Activated naive CD4-positive, alpha-beta T cell treated with anti-CD3 and anti-CD28 coated beads, Interleukin-2, amount 50 U/mL, for 72 hours (primary cell): ENCODE results near the gene TBC1D22B. TPM values are rescaled to one million over a fixed set of nuclear protein-coding genes. Genes with fewer than 3 reads are reported as not detected.
"Not testable (repeated sequence)": the region's sequence is repeated elsewhere in the genome, so short reads cannot be mapped to it uniquely, and the experiment has no call there.

ENCODE experiments used
- ATAC-seq, 2 donors: fragments of 150-1000 bp; cut with Tn5 transposase; 2 replicates each; pipeline ENCODE4 v1.10.0; 2021; ENCODE audit warnings: mild to moderate bottlenecking in 2 of 2, moderate library complexity in 2 of 2
- DNase-seq, 2 donors: peaks; one replicate each; pipeline ENCODE4 v3.0.0; 2021 to 2022; ENCODE audit warnings: low spot score in 2 of 2
- H3K27ac Mint-ChIP-seq, 2 donors: one replicate each; pipeline ENCODE4 v1.8.0; 2022; ENCODE audit warnings: mild to moderate bottlenecking in 2 of 2, mixed read lengths in 2 of 2
- H3K36me3 Mint-ChIP-seq, 2 donors: one replicate each; pipeline ENCODE4 v1.8.0; 2022; ENCODE audit warnings: mixed read lengths in 2 of 2
- H3K9me3 Mint-ChIP-seq, 2 donors: one replicate each; pipeline ENCODE4 v1.8.0; 2022; ENCODE audit warnings: mixed read lengths in 2 of 2
- total RNA-seq, 2 donors: library from RNA; stranded (reverse); gene quantifications; one replicate each; pipeline ENCODE4 v1.2.3, GENCODE V29; 2022

The TBC1D22B gene
- total RNA-seq, 2 donors from 2014 or later = 15.6 to 19.4 TPM

DNA sequence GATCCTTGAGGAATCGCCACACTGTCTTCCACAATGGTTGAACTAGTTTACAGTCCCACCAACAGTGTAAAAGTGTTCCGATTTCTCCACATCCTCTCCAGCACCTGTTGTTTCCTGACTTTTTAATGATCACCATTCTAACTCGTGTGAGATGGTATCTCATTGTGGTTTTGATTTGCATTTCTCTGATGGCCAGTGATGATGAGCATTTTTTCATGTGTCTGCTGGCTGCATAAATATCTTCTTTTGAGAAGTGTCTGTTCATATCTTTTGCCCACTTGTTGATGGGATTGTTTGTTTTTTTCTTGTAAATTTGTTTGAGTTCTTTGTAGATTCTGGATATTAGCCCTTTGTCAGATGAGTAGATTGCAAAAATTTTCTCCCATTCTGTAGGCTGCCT, 88.2 kb downstream of the TBC1D22B start:
- not testable (repeated sequence) for ATAC-seq, DNase-seq, H3K27ac Mint-ChIP-seq, H3K9me3 Mint-ChIP-seq, H3K36me3 Mint-ChIP-seq

DNA sequence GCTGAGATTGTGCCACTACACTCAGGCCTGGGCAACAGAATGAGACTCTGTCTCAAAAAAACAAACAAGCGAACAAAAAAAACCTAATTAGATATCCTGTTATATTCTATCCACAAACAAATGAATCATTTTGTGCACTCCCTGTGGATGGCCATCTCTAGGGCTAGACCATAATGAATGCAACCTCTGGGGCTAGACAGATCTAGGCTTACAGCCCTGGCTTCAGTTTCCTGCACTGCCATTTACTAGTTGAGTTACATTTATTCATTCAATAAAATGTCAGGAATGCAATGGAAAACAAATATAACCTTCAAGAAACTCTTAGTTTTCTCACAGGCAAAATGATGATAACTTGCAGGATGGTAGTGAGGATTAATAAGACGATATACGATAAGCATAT, 89.6 kb downstream of the TBC1D22B start:
- Mint-ChIP-seq H3K9me3 (no peaks in the 10 kb centered on the region), H3K27ac (no peak overlapping the region), H3K36me3 (no peaks in the 10 kb centered on the region)
- DNase-seq (no peak), ATAC-seq (no peak)

DNA sequence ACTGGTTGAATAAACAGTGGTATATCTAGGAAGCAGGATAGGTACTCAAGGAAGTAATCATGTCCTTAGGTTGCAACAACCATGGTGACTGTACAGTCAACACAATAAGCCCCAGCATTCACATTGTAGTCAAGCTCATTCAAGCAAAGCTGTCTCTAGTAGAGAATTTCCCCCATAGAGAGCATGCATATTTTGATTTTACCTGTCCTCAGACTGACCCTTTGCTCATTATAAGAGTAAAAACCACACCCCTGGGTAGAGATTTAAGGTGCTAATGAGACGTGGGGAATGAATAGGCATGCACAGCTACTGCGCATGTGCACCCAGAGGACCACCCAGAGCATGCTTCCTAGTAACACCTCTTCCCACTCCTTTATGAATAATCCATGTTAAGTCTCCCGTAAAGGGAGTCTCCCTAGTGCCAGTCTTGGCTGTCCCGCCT, 90.1 kb downstream of the TBC1D22B start:
- Mint-ChIP-seq H3K9me3 (no peaks in the 10 kb centered on the region), H3K36me3 (no peaks in the 10 kb centered on the region), H3K27ac (no peak overlapping the region)
- DNase-seq (no peak), ATAC-seq (no peak)

DNA sequence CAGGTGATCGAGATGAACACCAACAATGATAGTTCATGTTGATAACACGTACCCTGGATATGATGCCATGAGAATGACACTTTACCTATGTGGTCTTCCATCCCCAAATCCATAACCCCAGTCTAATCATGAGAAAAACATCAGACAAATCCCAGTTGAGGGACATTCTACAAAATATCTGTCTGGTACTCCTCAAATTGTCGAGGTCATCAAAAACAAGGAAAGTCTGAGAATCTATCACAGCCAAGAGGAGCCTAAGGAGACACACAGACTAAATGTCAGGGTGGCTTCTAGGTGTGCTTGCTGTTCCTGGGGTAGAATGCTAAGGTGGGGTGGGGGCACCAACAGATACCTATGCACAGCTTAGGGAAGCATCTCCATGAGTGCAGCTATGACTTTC, 93.5 kb downstream of the TBC1D22B start:
- H3K36me3 Mint-ChIP-seq = peaks cover 10 to 19% of the 10 kb centered on the region in 2 donors
- no peaks in the 10 kb centered on the region for H3K9me3 Mint-ChIP-seq
- no peak for ATAC-seq
- H3K27ac Mint-ChIP-seq = no peak overlapping the region
- no peak for DNase-seq

DNA sequence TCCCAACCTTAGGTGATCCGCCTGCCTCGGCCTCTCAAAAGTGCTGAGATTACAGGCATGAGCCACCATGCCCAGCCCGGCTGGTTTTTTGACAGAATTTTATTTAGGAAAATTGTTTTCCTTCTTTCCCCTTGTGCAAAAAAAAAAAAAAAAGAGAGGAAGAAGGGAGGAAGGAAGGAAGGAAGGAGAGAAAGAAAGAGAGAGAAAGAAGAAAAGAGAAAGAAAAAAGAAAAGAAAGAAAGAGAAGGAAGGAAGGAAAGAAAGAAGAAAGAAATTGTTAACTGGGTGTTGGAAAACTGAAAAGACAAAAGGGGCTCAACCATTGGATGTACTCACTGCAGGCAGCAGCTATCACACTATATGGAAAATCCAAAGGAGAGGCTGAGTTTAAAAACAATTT, 94.8 kb downstream of the TBC1D22B start:
- peaks cover 10 to 19% of the 10 kb centered on the region in 2 donors for H3K36me3 Mint-ChIP-seq
- H3K27ac Mint-ChIP-seq = peak overlapping the region in 1 of 2 donors; percentile 79
- no peak for ATAC-seq
- H3K9me3 Mint-ChIP-seq = no peaks in the 10 kb centered on the region
- DNase-seq = no peak

DNA sequence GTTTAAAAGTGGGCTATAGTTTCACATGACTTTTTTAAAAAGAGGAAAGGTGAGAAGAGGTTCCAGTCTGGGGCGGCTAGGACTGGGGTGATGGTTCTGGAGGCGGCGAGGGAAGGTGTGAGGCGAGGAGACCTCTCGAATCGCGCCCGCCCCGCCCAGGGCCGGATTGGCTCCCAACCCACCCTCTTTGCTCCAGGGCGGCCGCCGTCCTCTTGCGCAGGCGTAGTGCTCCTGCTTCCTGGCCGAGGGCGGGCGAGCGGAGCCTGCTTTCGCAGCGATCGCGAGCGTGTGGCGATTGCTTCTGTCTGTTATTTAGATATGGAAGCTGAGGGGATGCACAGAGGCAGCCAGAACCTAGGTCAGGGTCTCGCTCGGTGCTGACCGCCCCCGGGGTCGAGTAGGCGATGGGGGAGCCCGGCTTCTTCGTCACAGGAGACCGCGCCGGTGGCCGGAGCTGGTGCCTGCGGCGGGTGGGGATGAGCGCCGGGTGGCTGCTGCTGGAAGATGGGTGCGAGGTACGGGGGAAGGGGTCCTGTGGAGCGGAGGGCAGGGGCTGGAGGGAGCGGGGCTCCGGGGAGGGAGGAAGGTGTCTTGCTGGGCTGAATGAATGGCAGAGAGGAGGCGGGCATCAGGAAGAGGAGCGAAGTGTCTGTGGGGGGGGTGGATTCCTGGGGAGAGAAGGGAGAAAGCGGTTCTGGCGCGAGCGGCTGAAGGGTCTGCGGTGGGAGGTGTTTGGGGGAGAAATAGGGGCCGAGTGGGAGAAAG, 96.4 kb downstream of the TBC1D22B start, which contains the start of gene RNF8:
RNF8 (plus strand) TSS at position 223 of the 765 bp plus-strand sequence; CDS start at position 405, 182 bp downstream.
- no peaks in the 10 kb centered on the region for H3K9me3 Mint-ChIP-seq
- peak; percentile 97 to 99 for ATAC-seq
- DNase-seq = peak; percentile 88 to 93
- H3K27ac Mint-ChIP-seq = peak within 1 kb of the TSS; percentile 84 to 95
- H3K36me3 Mint-ChIP-seq = peaks cover 10 to 19% of the 10 kb centered on the region in 2 donors

DNA sequence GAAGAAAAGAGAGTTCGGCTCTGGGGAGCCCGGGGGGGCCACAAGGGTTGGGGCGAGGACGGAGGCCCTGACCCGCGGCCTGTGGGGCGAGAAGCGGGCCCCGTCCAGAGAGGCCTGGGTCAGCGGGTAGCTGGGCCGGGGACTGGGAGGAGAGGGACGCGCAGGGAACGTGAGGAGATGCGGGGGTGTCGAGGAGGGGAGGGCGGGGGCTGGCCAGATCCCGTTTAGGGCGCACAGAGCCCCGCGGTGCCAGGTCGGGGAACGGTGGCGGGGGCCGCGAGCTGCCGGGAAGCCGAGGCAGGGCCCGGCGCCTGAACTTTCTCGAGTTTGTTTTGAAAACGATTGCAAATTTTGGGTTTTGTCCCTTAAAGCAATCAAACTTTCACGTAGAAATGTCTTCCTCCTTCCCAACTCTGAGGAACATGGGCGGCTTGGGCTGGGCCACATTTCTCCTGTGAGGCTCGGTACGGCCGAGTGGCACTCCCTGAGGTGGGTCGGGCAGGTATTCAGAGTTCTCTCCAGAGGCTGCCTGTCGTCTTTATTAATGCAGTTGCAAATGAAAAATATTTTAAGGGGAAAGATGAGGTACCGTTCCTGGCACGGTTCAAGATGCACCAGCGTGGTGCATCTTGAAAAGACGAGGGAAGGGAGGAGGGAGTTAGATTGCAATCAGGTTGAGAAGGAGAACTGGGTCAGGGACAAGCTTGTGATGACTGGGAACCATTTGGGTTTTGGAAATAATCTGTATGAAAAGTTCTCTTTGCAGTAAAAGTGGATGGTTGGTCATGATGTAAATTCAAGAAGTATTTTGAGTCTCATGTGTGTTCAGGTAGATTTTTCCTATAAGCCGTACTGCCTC, 97.2 kb downstream of the TBC1D22B start:
- Mint-ChIP-seq H3K36me3 (peaks cover 14 to 19% of the 10 kb centered on the region in 2 donors), H3K9me3 (no peaks in the 10 kb centered on the region), H3K27ac (peak overlapping the region; percentile 84 to 95)
- DNase-seq (peak in 1 of 2 donors; percentile 29), ATAC-seq (peak; percentile 5 to 21)

DNA sequence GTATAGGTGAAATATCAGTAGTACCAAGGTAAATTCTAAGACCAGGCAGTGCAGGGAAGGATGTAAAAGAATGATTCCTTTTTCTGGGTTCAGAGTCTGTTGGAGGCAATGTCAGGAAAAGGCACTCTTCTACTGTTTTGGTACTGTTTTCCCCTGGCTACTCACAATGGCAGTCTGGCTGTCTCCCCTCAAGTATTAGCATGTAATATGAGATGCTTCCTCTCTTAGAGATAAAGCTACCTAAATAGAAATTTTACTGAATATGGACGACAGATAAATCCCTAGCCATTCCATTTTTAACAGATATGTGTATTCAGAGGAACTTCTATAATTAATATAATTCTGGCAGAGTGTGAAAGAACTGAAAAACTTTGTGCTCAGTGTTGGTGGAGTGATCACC, 99.7 kb downstream of the TBC1D22B start:
- DNase-seq = no peak
- Mint-ChIP-seq H3K36me3 (peaks cover 14 to 19% of the 10 kb centered on the region in 2 donors), H3K9me3 (no peaks in the 10 kb centered on the region), H3K27ac (no peak overlapping the region)
- ATAC-seq = no peak

DNA sequence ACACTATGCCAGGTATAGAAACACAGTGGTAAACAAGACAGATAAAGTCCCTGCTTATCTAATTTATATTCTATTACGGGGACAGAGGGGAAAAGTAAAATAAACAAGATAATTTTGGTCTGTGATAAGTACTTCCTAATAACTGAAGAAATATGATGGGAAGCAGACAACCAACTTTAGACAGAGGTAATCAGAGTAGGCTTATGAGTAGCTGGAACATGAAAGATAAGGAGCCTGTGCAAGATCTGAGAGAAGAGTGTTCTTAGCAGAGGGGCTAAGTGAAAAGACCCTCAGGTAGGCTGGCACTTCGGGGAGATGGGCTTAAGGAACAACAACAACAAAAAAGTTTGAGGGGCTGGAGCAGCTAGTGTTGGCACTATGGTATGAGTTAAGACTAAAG, 100.3 kb downstream of the TBC1D22B start:
- Mint-ChIP-seq H3K36me3 (peaks cover 14 to 19% of the 10 kb centered on the region in 2 donors), H3K9me3 (no peaks in the 10 kb centered on the region), H3K27ac (peak overlapping the region in 1 of 2 donors; percentile 25)
- DNase-seq (no peak), ATAC-seq (no peak)

DNA sequence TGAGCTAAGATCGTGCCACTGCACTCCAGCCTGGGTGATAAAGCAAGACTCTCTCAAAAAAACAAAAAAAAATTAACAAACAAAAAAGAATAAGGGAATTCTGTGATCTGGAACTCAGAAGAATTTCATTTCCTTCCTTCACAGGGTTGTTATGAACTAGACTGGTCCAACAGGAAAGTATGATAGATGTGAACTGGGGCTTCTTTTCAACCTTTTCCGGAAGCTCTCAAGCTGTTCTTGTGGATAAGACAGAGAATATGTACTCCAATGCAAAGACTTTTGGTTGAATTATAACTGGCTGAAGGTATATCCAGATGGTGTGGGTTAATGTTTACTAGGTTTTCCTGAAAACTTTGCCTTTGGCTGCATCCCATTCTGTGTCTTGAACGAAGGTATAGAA, 101.5 kb downstream of the TBC1D22B start:
- DNase-seq = no peak
- H3K36me3 Mint-ChIP-seq = peaks cover 8 to 13% of the 10 kb centered on the region in 2 donors
- H3K27ac Mint-ChIP-seq = no peak overlapping the region
- no peaks in the 10 kb centered on the region for H3K9me3 Mint-ChIP-seq
- no peak for ATAC-seq

DNA sequence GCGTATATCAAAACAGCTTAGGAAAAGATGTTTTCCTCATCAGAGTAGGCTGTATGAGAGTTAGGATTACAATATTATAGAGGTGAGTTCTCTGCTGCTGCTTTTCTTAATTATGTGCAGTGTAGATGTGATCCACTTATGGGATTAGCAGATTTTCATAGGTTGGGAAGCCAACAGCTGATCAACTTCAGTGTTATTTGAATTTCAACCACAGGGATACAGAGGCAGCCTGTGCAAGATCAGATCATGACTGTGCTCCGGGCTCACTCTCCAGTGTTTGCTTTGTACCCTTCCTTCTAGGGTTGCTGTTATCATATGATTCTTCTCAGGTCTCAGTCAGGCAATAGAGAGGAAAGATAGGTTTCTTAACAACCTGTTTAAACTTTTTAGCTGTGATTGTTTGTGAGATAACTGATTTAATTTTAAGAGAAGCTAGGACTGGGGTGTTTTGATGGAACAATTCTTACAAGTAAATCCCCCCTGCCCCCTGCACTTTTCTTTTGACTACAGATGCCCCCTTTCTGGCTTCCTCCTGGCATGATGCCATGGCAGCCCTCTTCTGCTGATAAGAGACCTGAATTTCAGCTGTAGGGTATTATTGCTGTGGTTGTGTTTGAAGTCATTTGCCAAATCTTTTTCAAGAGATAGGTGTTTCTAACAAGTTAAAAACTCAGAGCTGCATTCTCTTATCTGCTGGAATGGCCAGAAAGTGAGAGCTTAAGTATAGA, 104.7 kb downstream of the TBC1D22B start:
- ATAC-seq (no peak), DNase-seq (no peak)
- Mint-ChIP-seq H3K36me3 (peaks cover 0 to 4% of the 10 kb centered on the region in 2 donors), H3K9me3 (no peaks in the 10 kb centered on the region), H3K27ac (no peak overlapping the region)

DNA sequence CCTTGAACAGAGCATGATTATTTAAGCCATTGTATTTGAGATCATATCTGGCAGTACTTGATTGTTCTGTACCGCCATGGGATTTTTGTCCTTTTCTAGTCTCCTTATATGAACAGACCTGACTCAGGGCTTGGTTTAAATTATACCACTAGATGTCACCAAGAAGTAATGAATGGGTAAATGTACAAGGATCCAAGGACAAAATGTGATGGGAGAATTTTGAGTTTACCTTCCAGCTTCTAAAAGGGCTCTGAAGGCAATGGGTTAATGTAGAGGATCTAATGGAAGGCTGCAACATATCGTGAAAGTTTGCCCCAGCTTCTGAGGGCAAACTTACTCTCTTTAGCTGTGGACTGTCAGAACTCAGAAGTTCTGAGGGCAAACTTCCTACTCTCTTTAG, 108.2 kb downstream of the TBC1D22B start:
- ATAC-seq (no peak), DNase-seq (no peak)
- Mint-ChIP-seq H3K36me3 (peaks cover 5 to 7% of the 10 kb centered on the region in 2 donors), H3K9me3 (no peaks in the 10 kb centered on the region), H3K27ac (no peak overlapping the region)

DNA sequence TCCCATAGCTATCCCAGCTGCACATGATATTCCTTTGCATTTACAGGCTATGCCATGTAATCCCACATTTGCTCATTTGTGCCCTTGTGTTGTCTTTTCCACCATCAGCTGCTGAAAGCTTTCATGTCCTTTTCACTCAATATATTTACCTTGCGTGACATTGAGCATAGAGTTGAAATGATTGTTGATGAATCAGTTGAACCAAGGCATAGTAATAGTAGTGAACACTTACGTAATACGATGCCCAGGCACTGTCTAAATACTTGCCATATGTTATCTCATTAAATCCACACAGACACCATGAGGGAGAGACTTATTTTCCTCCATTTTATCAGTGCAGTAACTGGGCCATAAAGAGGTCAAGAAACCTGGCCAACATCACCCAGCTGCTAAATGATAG, 109.3 kb downstream of the TBC1D22B start:
- no peak for ATAC-seq
- DNase-seq = no peak
- Mint-ChIP-seq H3K9me3 (no peaks in the 10 kb centered on the region), H3K27ac (no peak overlapping the region), H3K36me3 (peaks cover 5 to 7% of the 10 kb centered on the region in 2 donors)

DNA sequence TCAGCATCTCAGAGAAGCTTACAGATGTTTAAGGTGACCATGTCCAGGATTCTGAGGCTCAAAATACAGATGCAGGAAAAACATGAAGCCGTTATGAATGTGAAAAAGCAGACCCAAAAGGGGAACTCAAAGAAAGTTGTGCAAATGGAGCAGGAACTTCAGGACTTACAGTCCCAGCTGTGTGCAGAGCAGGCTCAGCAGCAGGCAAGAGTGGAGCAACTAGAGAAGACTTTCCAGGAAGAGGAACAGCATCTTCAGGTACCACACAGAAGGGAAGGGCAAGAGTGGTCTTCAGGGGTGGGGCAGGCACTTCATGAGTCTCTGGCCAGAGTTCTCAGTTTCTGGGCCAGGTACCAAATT, 111.4 kb downstream of the TBC1D22B start:
- no peak for ATAC-seq
- no peak for DNase-seq
- H3K27ac Mint-ChIP-seq = peak overlapping the region; percentile 33 to 92
- no peaks in the 10 kb centered on the region for H3K9me3 Mint-ChIP-seq
- H3K36me3 Mint-ChIP-seq = peaks cover 5 to 7% of the 10 kb centered on the region in 2 donors

DNA sequence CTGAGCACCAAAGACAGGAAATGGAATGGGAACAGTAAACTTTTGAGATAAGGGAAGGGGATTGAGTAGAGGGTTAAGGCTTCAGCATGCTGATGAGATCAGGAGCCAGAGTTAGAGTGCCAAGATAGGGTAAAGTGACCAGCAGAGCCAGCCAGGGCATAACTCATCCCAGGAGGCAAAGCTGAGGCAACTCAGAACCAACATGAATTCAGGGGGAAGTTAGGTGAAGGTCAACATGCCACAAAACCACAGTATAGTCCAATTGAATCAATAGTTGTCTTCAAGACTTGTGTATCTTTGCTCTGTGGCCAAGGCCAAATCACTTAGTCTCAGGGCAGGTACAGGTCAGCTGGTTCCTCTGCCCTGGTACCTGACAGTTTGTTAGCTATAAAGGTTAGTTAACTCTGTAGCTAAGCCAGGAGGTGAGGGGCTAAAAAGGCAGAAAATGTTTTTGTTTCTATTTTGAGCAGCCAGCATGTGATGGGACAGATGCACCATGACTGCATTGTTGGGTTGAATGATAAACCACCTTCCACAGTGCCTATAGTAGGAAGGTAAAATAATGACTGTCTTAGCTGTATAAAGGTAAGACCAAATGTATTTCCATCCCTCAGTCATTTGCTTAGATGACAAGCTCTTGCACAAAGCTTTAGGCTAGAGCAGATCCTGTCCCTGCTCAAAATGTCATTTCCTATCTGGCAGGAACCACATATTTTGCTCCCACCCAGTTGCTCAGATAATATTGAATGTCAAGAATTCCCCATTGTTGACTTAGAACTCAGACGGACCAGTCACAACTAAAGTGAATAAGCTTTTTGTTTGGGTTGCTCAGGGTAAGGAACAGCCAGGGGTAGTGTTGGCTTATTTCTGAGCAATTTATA, 112.0 kb downstream of the TBC1D22B start:
- ATAC-seq (peak in 1 of 2 donors; percentile 63), DNase-seq (no peak)
- peaks cover 5 to 7% of the 10 kb centered on the region in 2 donors for H3K36me3 Mint-ChIP-seq
- no peaks in the 10 kb centered on the region for H3K9me3 Mint-ChIP-seq
- peak overlapping the region; percentile 33 to 92 for H3K27ac Mint-ChIP-seq
